Loucy (cell line): ENCODE data around the gene APC2.

Experiments
- H2AFZ ChIP-seq: fragments of 200-600 bp; sonication (generic); 2 replicates; pipeline ENCODE4 v1.6.0; 2016; ENCODE audit warnings: antibody characterized with exemption, mild to moderate bottlenecking, low read length, moderate library complexity
- H3F3A ChIP-seq: fragments of 200-600 bp; 2 replicates; pipeline ENCODE4 v1.6.0; 2016; ENCODE audit warnings: antibody characterized with exemption, low read depth, mild to moderate bottlenecking
- H3K27me3 ChIP-seq: fragments of 200-600 bp; sonication (generic); 2 replicates; pipeline ENCODE4 v1.6.1; 2014; ENCODE audit warnings: low read length, mild to moderate bottlenecking; ENCODE audit not compliant: insufficient read depth, poor library complexity, severe bottlenecking
- H3K36me3 ChIP-seq: fragments of 200-600 bp; sonication (generic); 2 replicates; pipeline ENCODE4 v1.6.1; 2016; ENCODE audit warnings: low read length; ENCODE audit not compliant: insufficient read depth
- H3K4me1 ChIP-seq: fragments of 200-600 bp; sonication (generic); 2 replicates; pipeline ENCODE4 v1.5.1; 2014; ENCODE audit warnings: low read length, mild to moderate bottlenecking; ENCODE audit not compliant: insufficient read depth, poor library complexity, severe bottlenecking
- H3K4me2 ChIP-seq: fragments of 200-600 bp; sonication (generic); 2 replicates; pipeline ENCODE4 v1.6.0; 2014; ENCODE audit warnings: antibody characterized with exemption, low read length, low read depth, mild to moderate bottlenecking; ENCODE audit not compliant: poor library complexity, severe bottlenecking
- H3K4me3 ChIP-seq: fragments of 200-600 bp; sonication (generic); 2 replicates; pipeline ENCODE4 v1.5.1; 2014; ENCODE audit warnings: low read length, mild to moderate bottlenecking, mixed read lengths; ENCODE audit not compliant: poor library complexity, severe bottlenecking
- H3K79me2 ChIP-seq: fragments of 200-600 bp; sonication (generic); 2 replicates; pipeline ENCODE4 v1.6.1; 2014; ENCODE audit warnings: low read length; ENCODE audit not compliant: insufficient read depth
- H3K9ac ChIP-seq: fragments of 200-600 bp; sonication (generic); 2 replicates; pipeline ENCODE4 v1.6.0; 2014; ENCODE audit warnings: mild to moderate bottlenecking, low read depth, low read length, moderate library complexity; ENCODE audit not compliant: poor library complexity, severe bottlenecking
- H3K9me2 ChIP-seq: fragments of 200-600 bp; sonication (generic); replicated peaks from 2 replicates; pipeline ENCODE4 v1.6.1; 2016; ENCODE audit warnings: low read depth, low read length, mixed read lengths
- H3K9me3 ChIP-seq: fragments of 200-600 bp; sonication (generic); 2 replicates; pipeline ENCODE4 v1.6.1; 2014; ENCODE audit warnings: mild to moderate bottlenecking, antibody characterized with exemption, low read length, low read depth; ENCODE audit not compliant: insufficient read depth
- H4K20me1 ChIP-seq: fragments of 200-600 bp; sonication (generic); 2 replicates; pipeline ENCODE4 v1.6.0; 2014; ENCODE audit warnings: antibody characterized with exemption, low read length, mild to moderate bottlenecking; ENCODE audit not compliant: insufficient read depth, poor library complexity, severe bottlenecking
- EZH2phosphoT487 ChIP-seq: fragments of 200-600 bp; IDR thresholded peaks from 2 replicates; pipeline ENCODE4 v1.6.1; 2018; ENCODE audit warnings: antibody characterized with exemption, mild to moderate bottlenecking, moderate library complexity, borderline replicate concordance
- TF ChIP-seq, protein P1 (sequence below): fragments of 200-600 bp; sonication (generic); conservative IDR thresholded peaks from 2 replicates; pipeline ENCODE4 v1.5.1; 2014; ENCODE audit warnings: mild to moderate bottlenecking, antibody characterized with exemption, low read length

Gene APC2

DNA sequence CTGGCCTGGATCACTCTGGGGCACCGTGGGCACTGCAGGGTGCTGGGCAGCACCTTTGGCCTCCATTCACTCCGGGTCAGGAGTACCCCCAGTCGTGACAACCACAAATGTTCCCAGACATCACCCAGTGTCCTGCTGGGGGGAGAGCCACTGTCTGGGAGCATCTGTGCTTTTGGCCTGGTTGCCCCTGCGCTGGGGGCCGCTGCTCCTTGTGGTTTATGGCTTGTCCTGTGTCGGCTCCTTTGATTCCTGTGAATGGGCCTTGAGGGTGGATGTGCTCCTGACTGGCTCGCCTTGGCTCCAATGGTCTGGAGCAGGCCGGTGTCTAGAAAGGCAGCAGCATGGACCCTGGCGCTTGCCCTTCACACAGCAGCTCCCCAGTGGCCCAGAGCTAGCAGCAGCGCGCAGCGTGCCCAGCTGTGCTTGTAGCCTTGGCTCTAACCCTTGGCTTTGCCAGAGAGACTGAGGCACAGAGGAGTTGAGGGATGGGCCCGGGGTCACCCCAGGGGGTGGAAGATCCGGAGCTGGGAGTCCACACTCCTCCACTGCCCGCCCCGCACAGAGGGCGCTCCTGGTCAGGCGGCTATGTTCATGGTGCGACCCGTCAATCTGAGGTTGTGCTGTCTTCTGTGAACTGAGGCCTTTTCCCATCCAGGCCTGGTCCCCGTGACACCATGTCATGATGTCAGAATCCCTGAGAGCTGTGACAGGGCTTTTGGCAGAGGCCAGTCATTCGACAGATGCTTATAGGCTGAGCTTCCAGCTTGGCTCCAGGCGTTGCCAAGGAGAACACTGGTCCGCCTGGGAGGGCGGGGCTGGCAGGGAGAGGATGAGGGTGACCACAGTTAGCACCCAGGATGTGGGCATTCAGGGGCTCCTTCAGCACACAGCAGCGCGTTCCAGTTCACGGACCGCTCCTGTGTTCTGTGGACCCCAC lies 38.4 kb upstream of the APC2 start:
- Histone ChIP-seq H3K36me3 (peaks cover 27% of the 10 kb centered on the region; the same call in 1 of the 2 replicates), H3K4me3 (peak overlapping the region; percentile 97)
- TF ChIP-seq, protein P1, sequence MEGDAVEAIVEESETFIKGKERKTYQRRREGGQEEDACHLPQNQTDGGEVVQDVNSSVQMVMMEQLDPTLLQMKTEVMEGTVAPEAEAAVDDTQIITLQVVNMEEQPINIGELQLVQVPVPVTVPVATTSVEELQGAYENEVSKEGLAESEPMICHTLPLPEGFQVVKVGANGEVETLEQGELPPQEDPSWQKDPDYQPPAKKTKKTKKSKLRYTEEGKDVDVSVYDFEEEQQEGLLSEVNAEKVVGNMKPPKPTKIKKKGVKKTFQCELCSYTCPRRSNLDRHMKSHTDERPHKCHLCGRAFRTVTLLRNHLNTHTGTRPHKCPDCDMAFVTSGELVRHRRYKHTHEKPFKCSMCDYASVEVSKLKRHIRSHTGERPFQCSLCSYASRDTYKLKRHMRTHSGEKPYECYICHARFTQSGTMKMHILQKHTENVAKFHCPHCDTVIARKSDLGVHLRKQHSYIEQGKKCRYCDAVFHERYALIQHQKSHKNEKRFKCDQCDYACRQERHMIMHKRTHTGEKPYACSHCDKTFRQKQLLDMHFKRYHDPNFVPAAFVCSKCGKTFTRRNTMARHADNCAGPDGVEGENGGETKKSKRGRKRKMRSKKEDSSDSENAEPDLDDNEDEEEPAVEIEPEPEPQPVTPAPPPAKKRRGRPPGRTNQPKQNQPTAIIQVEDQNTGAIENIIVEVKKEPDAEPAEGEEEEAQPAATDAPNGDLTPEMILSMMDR: no peak
- TF ChIP-seq EZH2phosphoT487: no peak

DNA sequence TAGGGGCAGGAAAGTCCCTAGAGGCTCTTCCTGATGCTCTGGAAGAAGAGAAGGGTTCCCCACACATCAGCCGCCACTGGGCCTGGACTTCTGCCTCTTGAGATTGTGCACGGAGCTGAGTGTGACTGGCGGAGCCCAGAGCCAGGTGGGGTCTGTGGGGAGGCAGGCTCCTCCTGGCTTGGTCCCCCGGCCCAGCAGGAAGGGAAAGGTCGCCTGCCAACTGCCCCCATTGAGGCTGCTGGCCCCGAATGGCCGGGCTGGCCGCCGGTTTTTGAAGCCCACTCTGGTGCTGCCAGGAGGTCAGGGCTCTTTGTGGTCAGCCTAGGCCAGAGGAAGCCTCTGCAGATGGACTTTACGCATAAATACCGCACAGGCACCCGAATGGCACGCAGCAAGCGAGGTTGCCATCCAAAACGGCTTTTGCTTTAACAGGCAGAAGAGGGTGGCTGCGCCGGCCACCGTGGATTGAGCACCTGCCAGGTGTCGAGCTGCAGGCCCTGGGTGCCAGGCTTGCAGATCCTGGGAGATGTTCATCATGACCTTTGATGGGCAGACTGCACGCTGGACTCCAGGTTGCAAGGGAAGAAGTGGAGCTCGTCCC lies 37.5 kb upstream of the APC2 start:
- H3K9me2 ChIP-seq: no peaks in the 10 kb centered on the region
- H3K4me3 ChIP-seq: no peak overlapping the region
- peaks cover 90% of the 10 kb centered on the region for H4K20me1 ChIP-seq
- H2AFZ ChIP-seq: no peak overlapping the region
- H3K9me3 ChIP-seq: no peaks in the 10 kb centered on the region
- H3F3A ChIP-seq: no peaks in the 10 kb centered on the region
- peaks cover 28% of the 10 kb centered on the region for H3K4me1 ChIP-seq
- H3K4me2 ChIP-seq: peak overlapping the region; percentile 95
- H3K27me3 ChIP-seq: peaks cover 6% of the 10 kb centered on the region
- H3K36me3 ChIP-seq: peaks cover 33% of the 10 kb centered on the region; the same call in 1 of the 2 replicates
- H3K9ac ChIP-seq: no peak overlapping the region
- TF ChIP-seq, protein P1: no peak
- no peak for TF ChIP-seq EZH2phosphoT487
- peaks cover 98% of the 10 kb centered on the region for H3K79me2 ChIP-seq

More for the DNA sequence above, 38.4 kb upstream of the APC2 start:
- H3K9me2 ChIP-seq: no peaks in the 10 kb centered on the region
- H3K27me3 ChIP-seq: peaks cover 6% of the 10 kb centered on the region
- H4K20me1 ChIP-seq: peaks cover 81% of the 10 kb centered on the region
- H2AFZ ChIP-seq: no peak overlapping the region
- peaks cover 89% of the 10 kb centered on the region for H3K79me2 ChIP-seq
- peak overlapping the region; percentile 95 for H3K4me2 ChIP-seq
- peak overlapping the region; percentile 99 for H3K9ac ChIP-seq
- no peaks in the 10 kb centered on the region for H3F3A ChIP-seq
- no peaks in the 10 kb centered on the region for H3K9me3 ChIP-seq
- peaks cover 33% of the 10 kb centered on the region for H3K4me1 ChIP-seq

DNA sequence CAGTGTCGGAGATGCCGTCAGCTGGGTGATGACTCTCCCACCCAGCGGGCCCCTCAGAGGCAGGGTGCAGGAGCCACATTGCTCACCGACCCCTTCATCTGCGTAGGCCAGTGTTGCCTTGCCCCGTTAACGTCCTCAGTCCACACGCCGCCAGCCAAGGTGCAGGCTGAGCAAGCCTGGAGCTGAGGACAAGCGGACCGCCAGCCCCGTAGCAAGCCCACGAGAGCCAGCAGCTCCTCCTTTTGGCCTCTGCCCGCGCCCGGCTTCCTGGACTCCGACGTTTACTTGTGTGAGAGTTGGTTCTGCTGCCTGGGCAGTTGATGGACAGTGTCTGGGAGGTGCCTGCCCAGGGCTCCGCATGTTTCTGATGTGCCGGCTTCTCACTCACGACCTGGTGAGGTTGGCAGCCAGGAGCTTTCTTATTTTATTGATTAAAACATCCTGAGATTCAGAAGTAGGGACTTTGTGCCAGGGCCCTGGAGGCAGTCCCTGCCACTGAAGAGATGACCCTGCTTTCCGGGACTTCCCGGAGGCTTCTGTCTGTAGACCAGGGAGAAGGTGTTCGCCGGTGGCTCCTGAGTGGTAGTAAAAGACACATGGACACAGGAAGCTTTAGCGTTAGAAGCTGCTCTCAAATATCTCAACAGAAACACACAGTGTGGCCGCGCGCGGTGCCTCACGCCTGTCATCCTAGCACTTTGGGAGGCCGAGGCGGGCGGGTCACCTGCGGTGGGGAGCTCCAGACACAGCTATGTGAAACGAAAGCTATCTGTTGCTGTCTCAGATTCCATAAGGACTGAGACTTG lies 36.7 kb upstream of the APC2 start:
- Histone ChIP-seq H4K20me1 (peaks cover 93% of the 10 kb centered on the region), H3K9ac (no peak overlapping the region), H2AFZ (no peak overlapping the region), H3K4me2 (no peak overlapping the region), H3K4me3 (no peak overlapping the region), H3F3A (no peaks in the 10 kb centered on the region), H3K27me3 (peaks cover 1% of the 10 kb centered on the region), H3K9me2 (no peaks in the 10 kb centered on the region), H3K79me2 (peaks cover 99% of the 10 kb centered on the region), H3K36me3 (peaks cover 41% of the 10 kb centered on the region; the same call in 1 of the 2 replicates), H3K4me1 (peaks cover 28% of the 10 kb centered on the region), H3K9me3 (no peaks in the 10 kb centered on the region)
- TF ChIP-seq, protein P1: no peak
- TF ChIP-seq EZH2phosphoT487: no peak
